AG04449 (cell line): Measurements from ENCODE around the gene MOV10L1.

Source experiments
- CTCF ChIA-PET: fragments of 350-600 bp; formaldehyde crosslinking; extraction: SDS; loops from one replicate; lab custom pipeline; 2021; ENCODE audit warnings: antibody characterized with exemption; lab: Yijun Ruan, JAX
- POLR2A ChIA-PET: fragments of 400-600, 350-600 bp; formaldehyde crosslinking; extraction: SDS; loops from one replicate; lab custom pipeline; 2020; ENCODE audit warnings: antibody characterized with exemption, inconsistent platforms; lab: Yijun Ruan, JAX
- DNase-seq: peaks from one replicate; pipeline ENCODE4 v3.0.0-alpha.2; 2010; ENCODE audit warnings: low read depth, low spot score
- H3K4me3 ChIP-seq: 2 replicates; pipeline ENCODE4 v1.5.1; 2011; ENCODE audit warnings: low read depth, mild to moderate bottlenecking, control low read depth, low read length
- CTCF ChIP-seq: IDR thresholded peaks from one replicate; pipeline ENCODE4 v1.5.1; 2011; ENCODE audit warnings: mild to moderate bottlenecking, moderate library complexity, low read length, control low read depth, inconsistent platforms; ENCODE audit not compliant: insufficient read depth; ENCODE audit errors: missing control alignments

Gene MOV10L1

GRCh38 chr22:50074551-50075530 is 15.0 kb upstream of the MOV10L1 start:
- ChIA-PET CTCF (interaction anchor here (1.1 kb wide), 1 partner anchor 45 kb away, joined by 3 read pairs; no protein-coding TSS in a partner anchor), POLR2A (no interaction called here)
- no peak for DNase-seq
- no peak overlapping the region for H3K4me3 ChIP-seq
- no peak for TF ChIP-seq CTCF

- H3K4me3 ChIP-seq = no peak overlapping the region
- ChIA-PET CTCF (interaction anchor here (0.9 kb wide), 1 partner anchor 8 kb away, joined by 3 read pairs; the partner anchor contains the start of gene MLC1), POLR2A (no interaction called here)
- no peak for TF ChIP-seq CTCF
- DNase-seq = no peak
These were observed 12.9 kb upstream of the MOV10L1 start for GRCh38 chr22:50076646-50077535.

GRCh38 chr22:50078246-50078645 is 11.6 kb upstream of the MOV10L1 start:
- no peak overlapping the region for H3K4me3 ChIP-seq
- DNase-seq = no peak
- no peak for TF ChIP-seq CTCF
- POLR2A ChIA-PET = no interaction called here
- CTCF ChIA-PET = no interaction called here

- no peak for TF ChIP-seq CTCF
- H3K4me3 ChIP-seq = no peak overlapping the region
- CTCF ChIA-PET = no interaction called here
- POLR2A ChIA-PET = no interaction called here
- DNase-seq = no peak
These were observed 11.0 kb upstream of the MOV10L1 start for GRCh38 chr22:50078761-50079160.

- ChIA-PET POLR2A (no interaction called here), CTCF (no interaction called here)
- H3K4me3 ChIP-seq = no peak overlapping the region
- no peak for TF ChIP-seq CTCF
- DNase-seq = no peak
These were observed 9.7 kb upstream of the MOV10L1 start for GRCh38 chr22:50080077-50080465.
